NK-92 (cell line): ENCODE results near the gene UBQLN1.
"Not testable (repeated sequence)": the region's sequence is repeated elsewhere in the genome, so short reads cannot be mapped to it uniquely, and the experiment has no call there.

ENCODE experiments used
- DNase-seq: peaks from one replicate; lab custom pipeline; 2025; ENCODE audit not compliant: unreplicated experiment; lab: John Stamatoyannopoulos, UW

Gene UBQLN1

DNA sequence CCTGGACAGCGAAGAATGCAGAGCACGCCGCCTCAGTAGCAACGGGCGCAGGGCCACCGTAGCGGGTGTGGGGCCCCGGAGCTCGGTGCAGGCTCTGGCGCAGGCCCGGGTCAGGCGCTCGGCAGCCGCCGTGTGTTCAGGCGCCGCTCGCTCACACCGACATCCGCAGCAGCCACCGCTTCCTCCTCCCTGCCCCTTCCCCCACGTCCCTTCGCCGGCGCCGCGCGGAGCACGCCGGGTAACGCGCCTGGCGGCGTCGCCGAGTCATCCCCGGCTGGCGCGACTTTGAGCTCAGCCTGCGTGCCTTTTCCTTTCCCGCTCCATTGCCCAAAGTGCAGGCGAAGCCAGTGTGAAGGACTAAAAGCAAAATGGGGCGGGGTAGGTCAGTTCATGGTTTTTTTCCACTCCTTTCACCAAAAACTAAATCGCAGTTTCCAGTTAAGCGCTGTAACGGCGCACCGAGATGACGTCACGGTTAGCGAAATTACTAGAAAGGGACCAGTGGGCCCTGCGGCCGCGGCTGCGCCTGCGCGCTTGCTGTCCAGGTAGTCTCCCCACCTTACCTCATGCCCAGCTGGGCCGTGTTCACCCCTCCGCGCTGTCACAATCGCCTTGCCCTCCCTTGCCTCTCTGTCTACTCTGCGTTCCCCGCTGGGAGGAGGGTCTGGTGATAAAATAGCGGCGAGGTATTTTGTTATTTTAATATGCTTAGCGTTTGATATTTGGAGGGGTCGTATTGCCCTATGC, at the start of gene UBQLN1:
UBQLN1 (minus strand) TSS at position 191 of the 747 bp plus-strand sequence. CDS start 279 bp downstream, outside the sequence.
- peak; percentile 48 for DNase-seq

DNA sequence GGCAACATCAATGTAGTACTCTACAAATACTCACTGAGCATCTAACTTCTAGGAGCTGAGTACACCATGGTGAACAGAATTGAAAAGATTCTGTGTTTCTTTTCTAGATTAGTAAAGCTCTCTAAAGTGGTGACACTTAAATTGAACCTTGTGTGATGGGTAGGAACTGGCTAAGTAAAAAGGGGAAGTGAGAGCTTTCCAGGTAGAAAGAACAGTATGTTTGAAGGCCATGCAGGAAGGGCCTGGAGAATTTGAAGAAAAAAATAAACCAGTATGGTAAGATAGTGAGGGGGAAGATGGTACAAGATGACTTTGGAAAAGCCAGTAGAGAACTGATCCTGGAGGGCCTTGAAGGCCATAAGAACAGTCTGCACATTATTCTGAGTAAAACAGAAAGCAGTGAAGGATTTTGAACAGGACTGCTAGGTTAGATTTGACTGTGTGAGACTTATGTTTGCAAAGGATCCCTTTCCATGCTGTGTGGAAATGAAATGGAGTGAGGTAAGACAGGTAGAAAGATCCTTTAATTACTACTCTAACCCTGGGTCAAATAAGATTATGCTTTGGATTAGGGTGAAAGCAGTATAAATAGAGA, 46.7 kb upstream of the UBQLN1 start:
- no peak for DNase-seq

- no peak for DNase-seq
Observed at GRCh38 chr9:83749706-83750105, 41.9 kb upstream of the UBQLN1 start.

GRCh38 chr9:83744206-83744605, 36.4 kb upstream of the UBQLN1 start:
- no peak for DNase-seq

DNA sequence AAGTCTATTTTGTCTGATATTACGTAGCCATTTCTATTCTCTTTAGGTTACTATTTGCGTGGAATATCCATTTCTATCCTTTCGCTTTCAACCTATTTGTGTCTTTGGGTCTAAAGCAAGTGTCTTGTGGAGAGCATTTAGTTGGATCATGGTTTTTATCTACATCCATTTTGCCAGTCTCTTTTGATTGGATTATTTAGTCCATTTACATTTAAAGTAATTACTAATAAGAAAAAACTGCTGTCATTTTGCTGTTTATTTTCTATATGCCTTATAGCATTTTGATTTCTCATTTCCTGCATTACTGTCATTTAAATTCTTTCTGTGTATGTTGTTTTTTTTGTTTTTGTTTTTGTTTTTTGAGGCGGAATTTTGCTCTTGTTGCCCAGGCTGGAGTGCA, 26.0 kb upstream of the UBQLN1 start:
- no peak for DNase-seq

- not testable (repeated sequence) for DNase-seq
Observed at GRCh38 chr9:83728591-83729368, 21.0 kb upstream of the UBQLN1 start.

DNA sequence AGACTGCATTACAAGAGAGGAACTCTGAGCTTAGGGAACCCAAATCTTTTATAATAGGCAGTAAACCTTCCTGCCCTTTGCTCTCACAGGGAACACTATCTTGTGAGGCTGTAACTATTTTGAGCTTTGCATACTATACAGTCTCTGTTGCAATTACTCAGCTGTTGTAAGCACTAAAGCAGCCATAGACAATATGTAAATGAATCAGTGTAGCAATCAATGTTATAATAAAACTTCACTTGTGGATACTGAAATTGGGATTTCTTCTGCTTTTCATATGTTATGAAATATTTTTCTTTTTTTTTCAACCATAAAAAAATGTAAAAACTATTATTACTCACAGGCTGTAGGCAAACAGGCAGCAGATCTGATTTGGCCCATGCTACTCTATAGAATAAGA, 16.7 kb upstream of the UBQLN1 start:
- DNase-seq: no peak

- no peak for DNase-seq
Observed at GRCh38 chr9:83722726-83723495, 15.2 kb upstream of the UBQLN1 start.

GRCh38 chr9:83721509-83721908, 13.8 kb upstream of the UBQLN1 start:
- no peak for DNase-seq

DNA sequence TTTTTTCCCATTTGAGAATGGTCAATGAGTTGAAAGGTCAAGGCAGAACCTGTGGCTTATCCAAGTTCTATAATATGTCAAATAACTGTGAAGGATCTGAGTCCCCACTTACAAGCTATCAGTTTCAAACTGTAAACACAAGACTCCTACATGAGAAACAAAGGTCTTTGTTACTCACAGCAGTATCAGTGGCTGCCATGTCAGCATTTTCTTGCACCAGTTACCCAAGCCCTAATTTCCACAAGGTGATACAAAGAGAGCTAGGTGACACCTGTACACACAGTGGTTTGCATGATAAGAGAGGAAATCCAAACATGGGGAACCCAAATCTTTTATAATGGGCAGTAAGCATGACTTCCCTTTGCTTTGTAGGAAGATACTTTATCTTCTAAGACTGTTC, 8.0 kb upstream of the UBQLN1 start:
- no peak for DNase-seq

- DNase-seq: no peak
Observed at GRCh38 chr9:83715221-83715620, 7.5 kb upstream of the UBQLN1 start.

GRCh38 chr9:83714329-83714728, 6.6 kb upstream of the UBQLN1 start:
- no peak for DNase-seq

- no peak for DNase-seq
Observed at GRCh38 chr9:83708515-83709158, 879 bp upstream of the UBQLN1 start.

DNA sequence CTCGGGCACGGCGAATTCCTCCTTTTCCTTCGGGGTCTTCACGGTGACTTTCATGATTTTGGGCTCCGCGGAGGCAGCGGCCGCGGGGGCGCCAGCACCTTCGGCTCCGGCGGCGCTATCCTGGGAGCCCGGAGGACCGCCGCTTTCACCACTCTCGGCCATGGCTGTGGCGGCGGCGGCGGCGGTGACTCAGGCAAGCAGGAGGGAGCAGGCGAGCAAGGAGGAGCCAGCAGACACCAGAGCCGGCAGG, 315 bp downstream of the UBQLN1 start:
- no peak for DNase-seq

- DNase-seq: no peak
Observed at GRCh38 chr9:83706676-83707517, 861 bp downstream of the UBQLN1 start.

DNA sequence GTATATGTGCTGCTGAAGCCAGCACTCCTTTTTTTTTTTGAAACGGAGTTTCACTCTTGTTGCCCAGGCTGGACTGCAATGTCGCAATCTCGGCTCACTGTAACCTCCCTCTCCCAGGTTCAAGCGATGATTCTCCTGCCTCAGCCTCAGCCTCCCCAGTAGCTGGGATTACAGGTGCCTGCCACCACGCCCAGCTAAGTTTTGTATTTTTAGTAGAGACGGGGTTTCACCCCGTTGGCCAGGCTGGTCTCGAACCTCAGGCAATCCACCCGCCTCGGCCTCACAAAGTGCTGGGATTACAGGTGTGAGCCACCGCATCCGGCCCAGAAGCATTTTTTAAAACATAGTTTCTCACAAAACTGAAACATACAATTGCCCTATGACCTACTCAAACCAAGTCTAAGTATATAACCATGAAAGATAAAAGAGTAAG, 2.5 kb downstream of the UBQLN1 start:
- not testable (repeated sequence) for DNase-seq

GRCh38 chr9:83701769-83702168, 6.0 kb downstream of the UBQLN1 start:
- no peak for DNase-seq

DNA sequence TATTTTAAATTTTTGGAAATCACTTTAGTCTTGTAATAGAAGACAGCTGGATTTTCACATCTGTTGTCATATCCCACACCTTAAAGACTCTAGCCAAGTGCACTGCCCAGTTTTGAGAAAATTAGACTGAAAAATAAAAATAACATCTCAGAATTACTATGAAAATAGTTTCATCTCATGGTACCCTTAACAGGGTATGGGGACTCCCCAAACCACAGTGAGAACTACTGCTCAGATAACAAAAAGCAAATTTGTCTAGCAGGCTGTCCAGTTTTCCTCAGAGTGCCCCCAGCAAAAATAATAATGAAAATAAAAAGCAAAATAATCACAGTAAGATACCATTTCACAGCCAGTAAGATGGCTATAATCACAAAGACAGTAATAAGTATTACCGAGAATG, 6.5 kb downstream of the UBQLN1 start:
- no peak for DNase-seq

- no peak for DNase-seq
Observed at GRCh38 chr9:83699615-83700014, 8.1 kb downstream of the UBQLN1 start.

DNA sequence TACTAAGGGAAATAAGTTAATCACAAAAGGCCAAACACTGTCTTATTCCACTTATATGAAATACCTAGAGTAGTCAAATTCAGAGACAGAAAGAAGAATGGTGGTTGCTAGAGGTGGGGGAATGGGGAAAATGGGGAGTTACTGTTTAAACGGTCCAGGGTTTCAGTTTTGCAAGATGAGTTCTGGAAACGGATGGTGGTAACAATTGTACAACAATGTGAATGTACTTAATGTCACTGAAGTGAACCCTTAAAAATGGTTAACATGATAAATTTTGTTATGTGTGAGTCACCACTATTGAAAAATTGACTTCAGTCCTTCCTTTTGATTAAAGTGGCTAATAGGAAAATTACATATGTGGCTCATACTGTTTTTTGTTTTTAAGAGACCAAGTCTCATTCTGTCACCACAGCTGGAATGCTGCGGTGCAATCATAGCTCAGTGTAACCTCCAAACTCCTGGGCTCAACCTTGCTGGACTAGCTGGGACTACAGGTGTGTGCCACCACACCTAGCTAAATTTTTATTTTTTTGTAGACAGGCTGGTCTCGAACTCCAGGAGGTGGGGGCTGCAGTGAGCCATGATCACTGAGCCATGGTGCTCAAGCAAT, 8.7 kb downstream of the UBQLN1 start:
- DNase-seq: no peak
